ENCODE results near the gene BAIAP2L1. TPM values are rescaled to one million over a fixed set of nuclear protein-coding genes. Genes with fewer than 3 reads are reported as not detected.

The BAIAP2L1 gene
- total and polyA plus RNA-seq, 2 of the 8 experiments (the other 6 are each of a cell fraction or from before 2014, with no cell fraction given): 19.2 to 42.9 TPM

DNA sequence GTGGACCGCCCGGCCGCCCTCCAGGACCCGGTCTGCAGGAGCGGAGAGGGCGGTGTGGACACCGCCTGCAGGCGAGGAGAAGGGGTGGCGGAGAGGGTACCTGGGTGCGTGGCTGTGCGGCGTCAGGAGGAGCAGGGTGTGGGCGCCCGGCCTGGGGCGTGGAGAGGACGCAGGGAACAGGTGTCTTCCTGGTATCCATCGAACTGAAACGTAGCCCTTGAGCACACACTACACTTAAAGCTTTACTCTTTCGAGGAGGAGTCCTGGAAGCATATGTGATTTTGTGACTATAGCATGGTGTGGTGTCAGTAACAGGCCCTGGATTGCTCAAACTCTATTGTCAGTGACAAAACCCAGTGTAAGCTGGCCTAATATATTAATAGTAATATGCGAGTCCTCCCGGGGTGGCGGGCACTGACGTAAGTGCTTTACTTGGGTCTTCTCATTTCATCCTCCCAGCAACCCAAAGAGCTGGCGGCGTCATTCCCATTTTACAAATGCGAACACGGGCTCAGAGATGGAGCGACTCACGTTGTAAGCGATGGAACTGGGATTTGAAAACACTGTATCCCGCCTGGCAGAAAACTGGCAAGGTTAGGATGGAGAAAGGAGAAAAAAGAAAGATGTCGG, 148.3 kb downstream of the BAIAP2L1 start:
- Histone ChIP-seq H4K91ac (replicated peaks; ENCODE audit: insufficient read length, low read length) (no peak overlapping the region), H3K79me1 (ENCODE audit: low read depth, low read length) (no peaks in the 10 kb centered on the region; the same call in 1 of the 2 replicates), H2AK5ac (ENCODE audit: low read depth, low read length) (no peak overlapping the region), H2BK5ac (ENCODE audit: low read depth, low read length) (no peak overlapping the region), H2BK15ac (ENCODE audit: low read length) (no peak overlapping the region), H3K14ac (ENCODE audit: insufficient read length) (no peak overlapping the region), H3K79me2 (ENCODE audit: control insufficient read depth in 1 of 2, insufficient read depth in 2 of 2, low read length in 2 of 2) (peaks cover 0 to 7% of the 10 kb centered on the region in 2 experiments; a peak in 1 of 4 replicates), H2BK20ac (ENCODE audit: low read length) (no peak overlapping the region), H3K9ac (replicated peaks in 1 of 4; ENCODE audit: extremely low read depth in 1 of 4, low read depth in 3 of 4, low read length in 3 of 4) (peak overlapping the region; percentile 26 to 57 (median 39); a peak in 3 of 7 replicates), H3K36me3 (ENCODE audit: control insufficient read depth in 2 of 4, insufficient read depth in 4 of 4, low read length in 3 of 4) (no peaks in the 10 kb centered on the region; a peak in 3 of 8 replicates), H3K27me3 (replicated peaks in 1 of 4; ENCODE audit: control insufficient read depth in 3 of 4, extremely low read depth in 1 of 4, insufficient read depth in 3 of 4, low read length in 3 of 4) (no peaks in the 10 kb centered on the region), H3K27ac (ENCODE audit: low read depth, low read length) (no peak overlapping the region; the same call in 1 of the 2 replicates), H4K20me1 (replicated peaks in 1 of 2; ENCODE audit: control insufficient read depth in 1 of 2, insufficient read depth in 2 of 2, low read length in 2 of 2) (peaks cover 0 to 2% of the 10 kb centered on the region in 2 experiments), H3K23me2 (ENCODE audit: low read depth, low read length) (peaks cover 6% of the 10 kb centered on the region), H2AFZ (ENCODE audit: low read length) (no peak overlapping the region), H3K9me3 (ENCODE audit: insufficient read depth in 2 of 2, low read depth in 1 of 2, low read length in 1 of 2) (no peaks in the 10 kb centered on the region), H2BK120ac (replicated peaks; ENCODE audit: low read depth, low read length) (no peak overlapping the region), H3K4me2 (ENCODE audit: insufficient read depth in 1 of 2, low read depth in 2 of 2, low read length in 2 of 2) (peak overlapping the region; percentile 91 to 94), H3K4me3 (ENCODE audit: extremely low read depth in 1 of 4, insufficient read depth in 2 of 4, low read depth in 3 of 4, low read length in 4 of 4) (peak overlapping the region; percentile 77 to 91 (median 86)), H3K23ac (ENCODE audit: insufficient read length) (no peak overlapping the region), H4K8ac (ENCODE audit: extremely low read depth, insufficient read depth, low read length) (no peak overlapping the region), H3K56ac (replicated peaks; ENCODE audit: insufficient read length, low read depth, low read length) (peak overlapping the region; percentile 78), H3K4me1 (replicated peaks in 1 of 4; ENCODE audit: control insufficient read depth in 3 of 4, insufficient read depth in 4 of 4, low read length in 3 of 4) (peaks cover 0 to 14% (median 3%) of the 10 kb centered on the region in 4 experiments; a peak in 4 of 7 replicates), H3K18ac (ENCODE audit: extremely low read depth, low read length) (no peak overlapping the region; the same call in none of the 2 replicates), H2BK12ac (ENCODE audit: low read depth, low read length) (no peak overlapping the region), H3K4ac (replicated peaks; ENCODE audit: insufficient read length, low read depth, low read length) (no peak overlapping the region), H4K5ac (ENCODE audit: insufficient read length, low read depth, low read length) (peak overlapping the region; percentile 77)
- ChIA-PET POLR2A (ENCODE audit: partially characterized antibody) (interaction anchor here (0.5 kb wide), 1 partner anchor 550 kb away, joined by 3 read pairs; no protein-coding TSS in a partner anchor), CTCF (ENCODE audit: partially characterized antibody) (interaction anchor here (1.0 to 1.5 kb wide), 3 partner anchors 13 to 148 kb away, joined by 3 to 4 read pairs (median 4); partner anchors contain the start of gene BAIAP2L1)
- no peak for DNase-seq (ENCODE audit: low read depth in 1 of 2, low spot score in 2 of 2)
- TF ChIP-seq CTCF (IDR thresholded peaks at IDR 0.05; ENCODE audit: control extremely low read depth in 1 of 3, insufficient read depth in 1 of 3, low read depth in 1 of 3, low read length in 3 of 3) (no peak), KDM4A (IDR thresholded peaks at IDR 0.05; ENCODE audit: low read depth, low read length, severe bottlenecking) (peak; percentile 74), PHF8 (conservative IDR thresholded peaks at IDR 0.05; ENCODE audit: low read depth, low read length) (peak; percentile 64), MAX (IDR thresholded peaks at IDR 0.05) (peak; percentile 13; the same call in 1 of the 2 replicates), CREB1 (IDR thresholded peaks at IDR 0.05) (no peak), FOSL1 (IDR thresholded peaks at IDR 0.05; ENCODE audit: insufficient read depth, low read depth, low read length) (0 out of 2 replicates have a peak, but pooled peaks have one; percentile 7), RBBP5 (IDR thresholded peaks at IDR 0.05; ENCODE audit: borderline replicate concordance, low read depth, low read length) (0 out of 2 replicates have a peak, but pooled peaks have one; percentile 22)
- WGBS, 2 experiments (ENCODE audit: extremely low coverage in 1 of 2, insufficient coverage in 1 of 2, insufficient read length in 1 of 2, insufficient replicate concordance in 2 of 2, low coverage in 1 of 2, low lambda C conversion rate in 2 of 2, missing lambda C conversion rate in 1 of 2): 20% methylated on average over 25 of the region's 32 CpGs; no CpG with 5 or more reads in 1 of the 2 experiments
- no peak for FAIRE-seq
